Measurements from ENCODE around the gene PCDHGA11.
A peak's percentile ranks its signal among the peaks of the same experiment; 100 is the strongest.

PCDHGA11 gene

DNA sequence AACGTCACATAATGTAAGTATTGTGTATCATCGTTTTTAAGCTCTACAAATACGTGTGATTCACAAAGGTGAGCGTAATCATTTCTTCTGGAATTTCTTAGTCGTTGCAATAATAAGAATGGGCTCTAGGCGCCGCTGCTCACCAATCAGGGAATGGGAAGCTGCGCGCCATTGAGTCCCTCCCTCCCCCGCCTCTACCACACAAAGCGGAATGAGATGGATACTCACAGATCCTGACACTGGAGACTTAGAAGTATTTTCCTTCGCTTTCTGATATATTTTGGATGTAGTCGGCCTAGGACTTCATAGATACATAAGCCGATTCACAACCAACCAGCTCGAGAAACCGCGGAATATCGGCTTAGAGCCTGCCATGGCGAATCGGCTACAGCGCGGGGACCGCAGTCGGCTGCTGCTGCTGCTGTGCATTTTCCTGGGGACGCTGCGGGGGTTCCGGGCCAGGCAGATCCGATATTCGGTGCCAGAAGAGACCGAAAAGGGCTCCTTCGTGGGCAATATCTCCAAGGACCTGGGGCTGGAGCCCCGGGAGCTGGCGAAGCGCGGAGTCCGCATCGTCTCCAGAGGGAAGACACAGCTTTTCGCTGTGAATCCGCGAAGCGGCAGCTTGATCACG, at the start of gene PCDHGA11:
Gene PCDHGA11 (plus strand): TSS at position 197 of the 634 bp plus-strand sequence. CDS start 177 bp downstream, at position 374.
- H3K27ac ChIP-seq (ENCODE audit: extremely low read depth, low read depth, low read length) = no peak within 1 kb of the TSS
- CTCF ChIA-PET = interaction anchor here (0.6 to 7.0 kb wide), 65 partner anchors 9 to 335 kb away, joined by 3 to 160 read pairs (median 5); partner anchors contain the start of genes DIAPH1, PCDHB11, PCDHB14 and PCDHB15
- peak within 1 kb of the TSS; percentile 67 for H3K4me3 ChIP-seq (ENCODE audit: low read depth, low read length)
- TF ChIP-seq, protein P1, sequence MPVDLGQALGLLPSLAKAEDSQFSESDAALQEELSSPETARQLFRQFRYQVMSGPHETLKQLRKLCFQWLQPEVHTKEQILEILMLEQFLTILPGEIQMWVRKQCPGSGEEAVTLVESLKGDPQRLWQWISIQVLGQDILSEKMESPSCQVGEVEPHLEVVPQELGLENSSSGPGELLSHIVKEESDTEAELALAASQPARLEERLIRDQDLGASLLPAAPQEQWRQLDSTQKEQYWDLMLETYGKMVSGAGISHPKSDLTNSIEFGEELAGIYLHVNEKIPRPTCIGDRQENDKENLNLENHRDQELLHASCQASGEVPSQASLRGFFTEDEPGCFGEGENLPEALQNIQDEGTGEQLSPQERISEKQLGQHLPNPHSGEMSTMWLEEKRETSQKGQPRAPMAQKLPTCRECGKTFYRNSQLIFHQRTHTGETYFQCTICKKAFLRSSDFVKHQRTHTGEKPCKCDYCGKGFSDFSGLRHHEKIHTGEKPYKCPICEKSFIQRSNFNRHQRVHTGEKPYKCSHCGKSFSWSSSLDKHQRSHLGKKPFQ (tag by site-specific recombination; IDR thresholded peaks at IDR 0.05) = no peak
- no peak for TF ChIP-seq ZNF561 (tag by site-specific recombination; IDR thresholded peaks at IDR 0.05; ENCODE audit: borderline replicate concordance)
- TF ChIP-seq ZNF610 (tag by site-specific recombination; IDR thresholded peaks at IDR 0.05; ENCODE audit: borderline replicate concordance) = no peak
- no peak for TF ChIP-seq ZFP41 (tag by site-specific recombination; IDR thresholded peaks at IDR 0.05; ENCODE audit: borderline replicate concordance)
- TF ChIP-seq ZNF544 (tag by site-specific recombination; IDR thresholded peaks at IDR 0.05) = no peak
- TF ChIP-seq, protein P2, sequence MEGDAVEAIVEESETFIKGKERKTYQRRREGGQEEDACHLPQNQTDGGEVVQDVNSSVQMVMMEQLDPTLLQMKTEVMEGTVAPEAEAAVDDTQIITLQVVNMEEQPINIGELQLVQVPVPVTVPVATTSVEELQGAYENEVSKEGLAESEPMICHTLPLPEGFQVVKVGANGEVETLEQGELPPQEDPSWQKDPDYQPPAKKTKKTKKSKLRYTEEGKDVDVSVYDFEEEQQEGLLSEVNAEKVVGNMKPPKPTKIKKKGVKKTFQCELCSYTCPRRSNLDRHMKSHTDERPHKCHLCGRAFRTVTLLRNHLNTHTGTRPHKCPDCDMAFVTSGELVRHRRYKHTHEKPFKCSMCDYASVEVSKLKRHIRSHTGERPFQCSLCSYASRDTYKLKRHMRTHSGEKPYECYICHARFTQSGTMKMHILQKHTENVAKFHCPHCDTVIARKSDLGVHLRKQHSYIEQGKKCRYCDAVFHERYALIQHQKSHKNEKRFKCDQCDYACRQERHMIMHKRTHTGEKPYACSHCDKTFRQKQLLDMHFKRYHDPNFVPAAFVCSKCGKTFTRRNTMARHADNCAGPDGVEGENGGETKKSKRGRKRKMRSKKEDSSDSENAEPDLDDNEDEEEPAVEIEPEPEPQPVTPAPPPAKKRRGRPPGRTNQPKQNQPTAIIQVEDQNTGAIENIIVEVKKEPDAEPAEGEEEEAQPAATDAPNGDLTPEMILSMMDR (tag by site-specific recombination; IDR thresholded peaks at IDR 0.05) = peak; percentile 59
- TF ChIP-seq ZNF701 (tag by site-specific recombination; IDR thresholded peaks at IDR 0.05) = no peak
- TF ChIP-seq ZNF777 (tag by site-specific recombination; IDR thresholded peaks at IDR 0.05; ENCODE audit: borderline replicate concordance) = no peak
- TF ChIP-seq, protein P3, sequence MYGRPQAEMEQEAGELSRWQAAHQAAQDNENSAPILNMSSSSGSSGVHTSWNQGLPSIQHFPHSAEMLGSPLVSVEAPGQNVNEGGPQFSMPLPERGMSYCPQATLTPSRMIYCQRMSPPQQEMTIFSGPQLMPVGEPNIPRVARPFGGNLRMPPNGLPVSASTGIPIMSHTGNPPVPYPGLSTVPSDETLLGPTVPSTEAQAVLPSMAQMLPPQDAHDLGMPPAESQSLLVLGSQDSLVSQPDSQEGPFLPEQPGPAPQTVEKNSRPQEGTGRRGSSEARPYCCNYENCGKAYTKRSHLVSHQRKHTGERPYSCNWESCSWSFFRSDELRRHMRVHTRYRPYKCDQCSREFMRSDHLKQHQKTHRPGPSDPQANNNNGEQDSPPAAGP (tag by site-specific recombination; IDR thresholded peaks at IDR 0.05) = no peak
- no peak for TF ChIP-seq ZNF830 (tag by site-specific recombination; IDR thresholded peaks at IDR 0.05; ENCODE audit: low read depth)
- TF ChIP-seq, protein P4, sequence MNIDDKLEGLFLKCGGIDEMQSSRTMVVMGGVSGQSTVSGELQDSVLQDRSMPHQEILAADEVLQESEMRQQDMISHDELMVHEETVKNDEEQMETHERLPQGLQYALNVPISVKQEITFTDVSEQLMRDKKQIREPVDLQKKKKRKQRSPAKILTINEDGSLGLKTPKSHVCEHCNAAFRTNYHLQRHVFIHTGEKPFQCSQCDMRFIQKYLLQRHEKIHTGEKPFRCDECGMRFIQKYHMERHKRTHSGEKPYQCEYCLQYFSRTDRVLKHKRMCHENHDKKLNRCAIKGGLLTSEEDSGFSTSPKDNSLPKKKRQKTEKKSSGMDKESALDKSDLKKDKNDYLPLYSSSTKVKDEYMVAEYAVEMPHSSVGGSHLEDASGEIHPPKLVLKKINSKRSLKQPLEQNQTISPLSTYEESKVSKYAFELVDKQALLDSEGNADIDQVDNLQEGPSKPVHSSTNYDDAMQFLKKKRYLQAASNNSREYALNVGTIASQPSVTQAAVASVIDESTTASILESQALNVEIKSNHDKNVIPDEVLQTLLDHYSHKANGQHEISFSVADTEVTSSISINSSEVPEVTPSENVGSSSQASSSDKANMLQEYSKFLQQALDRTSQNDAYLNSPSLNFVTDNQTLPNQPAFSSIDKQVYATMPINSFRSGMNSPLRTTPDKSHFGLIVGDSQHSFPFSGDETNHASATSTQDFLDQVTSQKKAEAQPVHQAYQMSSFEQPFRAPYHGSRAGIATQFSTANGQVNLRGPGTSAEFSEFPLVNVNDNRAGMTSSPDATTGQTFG (tag by site-specific recombination; IDR thresholded peaks at IDR 0.05; ENCODE audit: borderline replicate concordance) = no peak
- 0 out of 2 replicates have a peak, but pooled peaks have one; percentile 26 for TF ChIP-seq ZNF791 (tag by site-specific recombination; IDR thresholded peaks at IDR 0.05)
- TF ChIP-seq, protein P5, sequence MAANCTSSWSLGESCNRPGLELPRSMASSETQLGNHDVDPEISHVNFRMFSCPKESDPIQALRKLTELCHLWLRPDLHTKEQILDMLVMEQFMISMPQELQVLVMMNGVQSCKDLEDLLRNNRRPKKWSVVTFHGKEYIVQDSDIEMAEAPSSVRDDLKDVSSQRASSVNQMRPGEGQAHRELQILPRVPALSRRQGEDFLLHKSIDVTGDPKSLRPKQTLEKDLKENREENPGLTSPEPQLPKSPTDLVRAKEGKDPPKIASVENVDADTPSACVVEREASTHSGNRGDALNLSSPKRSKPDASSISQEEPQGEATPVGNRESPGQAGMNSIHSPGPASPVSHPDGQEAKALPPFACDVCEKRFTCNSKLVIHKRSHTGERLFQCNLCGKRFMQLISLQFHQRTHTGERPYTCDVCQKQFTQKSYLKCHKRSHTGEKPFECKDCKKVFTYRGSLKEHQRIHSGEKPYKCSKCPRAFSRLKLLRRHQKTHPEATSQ (tag by site-specific recombination; IDR thresholded peaks at IDR 0.05) = no peak
- no peak for TF ChIP-seq ZNF274 (IDR thresholded peaks at IDR 0.05; ENCODE audit: low read length)
- TF ChIP-seq ZNF274 (tag by site-specific recombination; IDR thresholded peaks at IDR 0.05; ENCODE audit: borderline replicate concordance) = no peak
- TF ChIP-seq ZNF211 (tag by site-specific recombination; IDR thresholded peaks at IDR 0.05; ENCODE audit: low read depth) = no peak
- TF ChIP-seq, protein P6, sequence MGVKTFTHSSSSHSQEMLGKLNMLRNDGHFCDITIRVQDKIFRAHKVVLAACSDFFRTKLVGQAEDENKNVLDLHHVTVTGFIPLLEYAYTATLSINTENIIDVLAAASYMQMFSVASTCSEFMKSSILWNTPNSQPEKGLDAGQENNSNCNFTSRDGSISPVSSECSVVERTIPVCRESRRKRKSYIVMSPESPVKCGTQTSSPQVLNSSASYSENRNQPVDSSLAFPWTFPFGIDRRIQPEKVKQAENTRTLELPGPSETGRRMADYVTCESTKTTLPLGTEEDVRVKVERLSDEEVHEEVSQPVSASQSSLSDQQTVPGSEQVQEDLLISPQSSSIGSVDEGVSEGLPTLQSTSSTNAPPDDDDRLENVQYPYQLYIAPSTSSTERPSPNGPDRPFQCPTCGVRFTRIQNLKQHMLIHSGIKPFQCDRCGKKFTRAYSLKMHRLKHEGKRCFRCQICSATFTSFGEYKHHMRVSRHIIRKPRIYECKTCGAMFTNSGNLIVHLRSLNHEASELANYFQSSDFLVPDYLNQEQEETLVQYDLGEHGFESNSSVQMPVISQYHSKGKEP (tag by site-specific recombination; IDR thresholded peaks at IDR 0.05) = 0 out of 2 replicates have a peak, but pooled peaks have one; percentile 31
- TF ChIP-seq, protein P7, sequence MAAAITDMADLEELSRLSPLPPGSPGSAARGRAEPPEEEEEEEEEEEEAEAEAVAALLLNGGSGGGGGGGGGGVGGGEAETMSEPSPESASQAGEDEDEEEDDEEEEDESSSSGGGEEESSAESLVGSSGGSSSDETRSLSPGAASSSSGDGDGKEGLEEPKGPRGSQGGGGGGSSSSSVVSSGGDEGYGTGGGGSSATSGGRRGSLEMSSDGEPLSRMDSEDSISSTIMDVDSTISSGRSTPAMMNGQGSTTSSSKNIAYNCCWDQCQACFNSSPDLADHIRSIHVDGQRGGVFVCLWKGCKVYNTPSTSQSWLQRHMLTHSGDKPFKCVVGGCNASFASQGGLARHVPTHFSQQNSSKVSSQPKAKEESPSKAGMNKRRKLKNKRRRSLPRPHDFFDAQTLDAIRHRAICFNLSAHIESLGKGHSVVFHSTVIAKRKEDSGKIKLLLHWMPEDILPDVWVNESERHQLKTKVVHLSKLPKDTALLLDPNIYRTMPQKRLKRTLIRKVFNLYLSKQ (tag by site-specific recombination; IDR thresholded peaks at IDR 0.05; ENCODE audit: borderline replicate concordance) = no peak
- TF ChIP-seq ZNF768 (tag by site-specific recombination; IDR thresholded peaks at IDR 0.05) = no peak
- no peak for TF ChIP-seq ZNF514 (tag by site-specific recombination; IDR thresholded peaks at IDR 0.05)
- TF ChIP-seq, protein P8, sequence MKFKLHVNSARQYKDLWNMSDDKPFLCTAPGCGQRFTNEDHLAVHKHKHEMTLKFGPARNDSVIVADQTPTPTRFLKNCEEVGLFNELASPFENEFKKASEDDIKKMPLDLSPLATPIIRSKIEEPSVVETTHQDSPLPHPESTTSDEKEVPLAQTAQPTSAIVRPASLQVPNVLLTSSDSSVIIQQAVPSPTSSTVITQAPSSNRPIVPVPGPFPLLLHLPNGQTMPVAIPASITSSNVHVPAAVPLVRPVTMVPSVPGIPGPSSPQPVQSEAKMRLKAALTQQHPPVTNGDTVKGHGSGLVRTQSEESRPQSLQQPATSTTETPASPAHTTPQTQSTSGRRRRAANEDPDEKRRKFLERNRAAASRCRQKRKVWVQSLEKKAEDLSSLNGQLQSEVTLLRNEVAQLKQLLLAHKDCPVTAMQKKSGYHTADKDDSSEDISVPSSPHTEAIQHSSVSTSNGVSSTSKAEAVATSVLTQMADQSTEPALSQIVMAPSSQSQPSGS (tag by site-specific recombination; IDR thresholded peaks at IDR 0.05; ENCODE audit: low read depth) = no peak
- TF ChIP-seq ZNF133 (tag by site-specific recombination; IDR thresholded peaks at IDR 0.05) = no peak
- TF ChIP-seq OVOL3 (tag by site-specific recombination; IDR thresholded peaks at IDR 0.05) = no peak
- TF ChIP-seq ZNF658 (tag by site-specific recombination; IDR thresholded peaks at IDR 0.05) = no peak

More for the DNA sequence above, at the start of gene PCDHGA11:
- Histone ChIP-seq H3K36me3 (ENCODE audit: control insufficient read depth in 2 of 2, insufficient read depth in 1 of 2, low read length in 2 of 2) (no peaks in the 10 kb centered on the region), H3K4me1 (ENCODE audit: control insufficient read depth, insufficient read depth, low read length) (no peaks in the 10 kb centered on the region), H3K9me3 (ENCODE audit: control insufficient read depth, insufficient read depth, low read depth, low read length) (no peaks in the 10 kb centered on the region; the same call in 1 of the 2 replicates)
- POLR2A ChIA-PET = interaction anchor here (0.9 to 1.5 kb wide), 3 partner anchors 101 to 104 kb away, joined by 3 to 6 read pairs (median 4); partner anchors contain the start of gene TAF7
